DND-41 (cell line): Measurements from ENCODE around the gene MAP2.

ENCODE experiments used
- EZH2 ChIP-seq: IDR thresholded peaks from 3 replicates; pipeline ENCODE4 v1.6.1; 2012; ENCODE audit warnings: borderline replicate concordance, low read depth, mild to moderate bottlenecking, moderate library complexity, low read length, inconsistent platforms; ENCODE audit not compliant: severe bottlenecking
- TF ChIP-seq, protein P1 (sequence below): IDR thresholded peaks from 2 replicates; pipeline ENCODE4 v1.5.1; 2012; ENCODE audit warnings: borderline replicate concordance, low read length, moderate library complexity, mild to moderate bottlenecking; ENCODE audit not compliant: poor library complexity, severe bottlenecking; ENCODE audit errors: extremely low read depth

DNA sequence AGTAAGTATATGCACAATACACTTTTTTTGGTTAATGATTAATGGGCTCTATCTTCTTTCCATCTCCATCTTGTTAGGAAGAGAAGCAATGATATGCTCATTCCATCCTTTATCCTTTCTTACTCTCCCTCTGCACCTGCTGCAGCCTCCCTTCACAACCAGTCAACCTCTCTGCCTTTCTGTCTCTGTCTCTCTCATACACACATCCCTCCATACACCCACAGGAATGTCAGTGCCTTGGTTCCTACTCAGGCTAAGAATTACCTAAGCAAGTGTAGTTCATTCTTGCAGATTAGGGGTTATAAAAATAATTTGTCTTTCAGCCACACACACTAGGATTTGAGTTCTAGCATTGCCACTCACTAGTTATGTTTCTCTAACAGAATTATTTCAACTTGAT is 45.6 kb downstream of the MAP2 start:
- TF ChIP-seq EZH2 = no peak
- TF ChIP-seq, protein P1, sequence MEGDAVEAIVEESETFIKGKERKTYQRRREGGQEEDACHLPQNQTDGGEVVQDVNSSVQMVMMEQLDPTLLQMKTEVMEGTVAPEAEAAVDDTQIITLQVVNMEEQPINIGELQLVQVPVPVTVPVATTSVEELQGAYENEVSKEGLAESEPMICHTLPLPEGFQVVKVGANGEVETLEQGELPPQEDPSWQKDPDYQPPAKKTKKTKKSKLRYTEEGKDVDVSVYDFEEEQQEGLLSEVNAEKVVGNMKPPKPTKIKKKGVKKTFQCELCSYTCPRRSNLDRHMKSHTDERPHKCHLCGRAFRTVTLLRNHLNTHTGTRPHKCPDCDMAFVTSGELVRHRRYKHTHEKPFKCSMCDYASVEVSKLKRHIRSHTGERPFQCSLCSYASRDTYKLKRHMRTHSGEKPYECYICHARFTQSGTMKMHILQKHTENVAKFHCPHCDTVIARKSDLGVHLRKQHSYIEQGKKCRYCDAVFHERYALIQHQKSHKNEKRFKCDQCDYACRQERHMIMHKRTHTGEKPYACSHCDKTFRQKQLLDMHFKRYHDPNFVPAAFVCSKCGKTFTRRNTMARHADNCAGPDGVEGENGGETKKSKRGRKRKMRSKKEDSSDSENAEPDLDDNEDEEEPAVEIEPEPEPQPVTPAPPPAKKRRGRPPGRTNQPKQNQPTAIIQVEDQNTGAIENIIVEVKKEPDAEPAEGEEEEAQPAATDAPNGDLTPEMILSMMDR = no peak
